H9 (cell line): ENCODE measurements around the gene LRRFIP1. TPM values are rescaled to one million over a fixed set of nuclear protein-coding genes. Genes with fewer than 3 reads are reported as not detected.

Experiments used
- DNase-seq: peaks from one replicate; pipeline ENCODE4 v3.0.0-alpha.2; 2017
- H2AFZ ChIP-seq: one replicate; pipeline ENCODE4 v1.6.1; 2013; ENCODE audit warnings: mild to moderate bottlenecking, low read length, control low read depth, moderate library complexity
- H2AK5ac ChIP-seq: 2 replicates; pipeline ENCODE4 v1.6.1; 2013; ENCODE audit warnings: low read length, control low read depth, mixed read lengths; ENCODE audit not compliant: insufficient read length
- H2BK120ac ChIP-seq: one replicate; pipeline ENCODE4 v1.6.1; 2013; ENCODE audit warnings: low read depth, mild to moderate bottlenecking, low read length, control low read depth, inconsistent platforms; ENCODE audit not compliant: poor library complexity, severe bottlenecking
- H2BK12ac ChIP-seq: 2 replicates; pipeline ENCODE4 v1.6.1; 2013; ENCODE audit warnings: low read length, control low read depth, mixed read lengths, low read depth; ENCODE audit not compliant: insufficient read length
- H2BK15ac ChIP-seq: 2 replicates; pipeline ENCODE4 v1.6.1; 2013; ENCODE audit warnings: low read depth, low read length, control low read depth
- H2BK20ac ChIP-seq: one replicate; pipeline ENCODE4 v1.6.1; 2013; ENCODE audit warnings: low read depth, mild to moderate bottlenecking, low read length, control low read depth, inconsistent platforms; ENCODE audit not compliant: poor library complexity, severe bottlenecking
- H2BK5ac ChIP-seq: 2 replicates; pipeline ENCODE4 v1.6.1; 2013; ENCODE audit warnings: low read length, control low read depth, mixed read lengths; ENCODE audit not compliant: insufficient read length
- H3K14ac ChIP-seq: 2 replicates; pipeline ENCODE4 v1.6.1; 2013; ENCODE audit warnings: low read length, control low read depth; ENCODE audit not compliant: insufficient read depth
- H3K18ac ChIP-seq: 2 replicates; pipeline ENCODE4 v1.6.1; 2013; ENCODE audit warnings: low read depth, mild to moderate bottlenecking, mixed read lengths, low read length, control low read depth; ENCODE audit not compliant: insufficient read length
- H3K23ac ChIP-seq: 2 replicates; pipeline ENCODE4 v1.6.1; 2013; ENCODE audit warnings: low read length, control low read depth, mixed read lengths, low read depth; ENCODE audit not compliant: insufficient read length
- H3K23me2 ChIP-seq: 2 replicates; pipeline ENCODE4 v1.6.1; 2013; ENCODE audit warnings: low read depth, mild to moderate bottlenecking, mixed read lengths, low read length, control low read depth; ENCODE audit not compliant: insufficient read length, poor library complexity, severe bottlenecking
- H3K27ac ChIP-seq: 2 replicates; pipeline ENCODE4 v1.5.1; 2013; ENCODE audit warnings: low read length, control low read depth, mixed read lengths, low read depth; ENCODE audit not compliant: insufficient read length
- H3K27me3 ChIP-seq: 2 replicates; pipeline ENCODE4 v1.6.1; 2013; ENCODE audit warnings: low read length, control low read depth, inconsistent platforms; ENCODE audit not compliant: insufficient read depth
- H3K4ac ChIP-seq: 2 replicates; pipeline ENCODE4 v1.6.1; 2013; ENCODE audit warnings: low read depth, mild to moderate bottlenecking, control low read depth, inconsistent platforms, low read length, moderate library complexity
- H3K4me1 ChIP-seq: 2 replicates; pipeline ENCODE4 v1.6.1; 2013; ENCODE audit warnings: low read length, control low read depth, inconsistent platforms; ENCODE audit not compliant: insufficient read depth
- H3K4me2 ChIP-seq: 2 replicates; pipeline ENCODE4 v1.6.1; 2013; ENCODE audit warnings: low read length, control low read depth, mixed read lengths; ENCODE audit not compliant: insufficient read length, insufficient read depth
- H3K56ac ChIP-seq: 2 replicates; pipeline ENCODE4 v1.6.1; 2013; ENCODE audit warnings: low read depth, mild to moderate bottlenecking, mixed read lengths, low read length, control low read depth; ENCODE audit not compliant: insufficient read length
- H3K79me1 ChIP-seq: 2 replicates; pipeline ENCODE4 v1.6.1; 2013; ENCODE audit warnings: low read depth, mild to moderate bottlenecking, moderate library complexity, low read length, control low read depth, inconsistent platforms; ENCODE audit not compliant: insufficient read depth, poor library complexity, severe bottlenecking
- H3K79me2 ChIP-seq: 2 replicates; pipeline ENCODE4 v1.6.1; 2013; ENCODE audit warnings: low read length, control low read depth, inconsistent platforms; ENCODE audit not compliant: insufficient read depth
- H3K9ac ChIP-seq: 2 replicates; pipeline ENCODE4 v1.6.1; 2013; ENCODE audit warnings: low read length, control low read depth, mixed read lengths; ENCODE audit not compliant: insufficient read length; ENCODE audit errors: extremely low read depth
- H3K9me3 ChIP-seq: one replicate; pipeline ENCODE4 v1.6.1; 2013; ENCODE audit warnings: low read depth, low read length, inconsistent platforms; ENCODE audit not compliant: control insufficient read depth
- H3T11ph ChIP-seq: one replicate; pipeline ENCODE4 v1.6.1; 2013; ENCODE audit warnings: mild to moderate bottlenecking, low read length, control low read depth, inconsistent platforms
- H4K20me1 ChIP-seq: one replicate; pipeline ENCODE4 v1.6.1; 2013; ENCODE audit not compliant: control insufficient read depth, insufficient read length, insufficient read depth
- H4K5ac ChIP-seq: 2 replicates; pipeline ENCODE4 v1.6.1; 2013; ENCODE audit warnings: low read depth, mild to moderate bottlenecking, mixed read lengths, low read length, control low read depth; ENCODE audit not compliant: insufficient read length
- H4K8ac ChIP-seq: replicated peaks from 2 replicates; pipeline ENCODE4 v1.6.1; 2013; ENCODE audit warnings: low read length, control low read depth, mixed read lengths, low read depth; ENCODE audit not compliant: insufficient read length
- H4K91ac ChIP-seq: 2 replicates; pipeline ENCODE4 v1.6.1; 2013; ENCODE audit warnings: low read depth, mild to moderate bottlenecking, moderate library complexity, mixed read lengths, low read length, control low read depth; ENCODE audit not compliant: insufficient read length
- H3K27ac Mint-ChIP-seq, 3 experiments: 2 replicates in 2 of 3; 3 replicates in 1 of 3; pipeline ENCODE4 v1.8.0; 2020 to 2021; ENCODE audit warnings: mixed read lengths in 3 of 3, mild to moderate bottlenecking in 1 of 3, moderate library complexity in 1 of 3
- H3K27me3 Mint-ChIP-seq: 2 replicates; pipeline ENCODE4 v1.8.0; 2021; ENCODE audit warnings: low read depth, mild to moderate bottlenecking, moderate library complexity, mixed read lengths
- H3K36me3 Mint-ChIP-seq, 3 experiments: 2 replicates in 2 of 3; 3 replicates in 1 of 3; pipeline ENCODE4 v1.8.0; 2020 to 2021; ENCODE audit warnings: low read depth in 3 of 3, mixed read lengths in 3 of 3; ENCODE audit not compliant: insufficient read depth in 1 of 3
- H3K4me1 Mint-ChIP-seq, 2 experiments: 2 replicates each; pipeline ENCODE4 v1.8.0; 2020; ENCODE audit warnings: mixed read lengths in 2 of 2
- H3K4me3 Mint-ChIP-seq, 2 experiments: 2 replicates in 1 of 2; 3 replicates in 1 of 2; pipeline ENCODE4 v1.8.0; 2020 to 2021; ENCODE audit warnings: mild to moderate bottlenecking in 2 of 2, mixed read lengths in 2 of 2, moderate library complexity in 1 of 2
- H3K9me3 Mint-ChIP-seq, 2 experiments: 2 replicates in 1 of 2; 3 replicates in 1 of 2; pipeline ENCODE4 v1.8.0; 2020; ENCODE audit warnings: mild to moderate bottlenecking in 2 of 2, mixed read lengths in 2 of 2, moderate library complexity in 1 of 2
- WGBS: extraction: QIAGEN DNeasy Blood & Tissue Kit; methylation state at CpG from one replicate; pipeline ENCODE4 v1.1.7; 2013; ENCODE audit warnings: missing lambda C conversion rate, low lambda C conversion rate, mixed read lengths; ENCODE audit not compliant: insufficient read length; ENCODE audit errors: extremely low coverage; 5-methylcytosine and 5-hydroxymethylcytosine counted together
- total RNA-seq: library from RNA; stranded (reverse); gene quantifications from 2 replicates; pipeline ENCODE4 v1.2.1, GENCODE V29; 2021
- TF ChIP-seq, protein P1 (sequence below): fragments of 200-600 bp; sonication (generic); conservative IDR thresholded peaks from 3 replicates; pipeline ENCODE4 v1.8.0; 2021; ENCODE audit warnings: antibody characterized with exemption, mild to moderate bottlenecking

Gene LRRFIP1
- total RNA-seq, 1 experiment from 2014 or later: 38.5 TPM

DNA sequence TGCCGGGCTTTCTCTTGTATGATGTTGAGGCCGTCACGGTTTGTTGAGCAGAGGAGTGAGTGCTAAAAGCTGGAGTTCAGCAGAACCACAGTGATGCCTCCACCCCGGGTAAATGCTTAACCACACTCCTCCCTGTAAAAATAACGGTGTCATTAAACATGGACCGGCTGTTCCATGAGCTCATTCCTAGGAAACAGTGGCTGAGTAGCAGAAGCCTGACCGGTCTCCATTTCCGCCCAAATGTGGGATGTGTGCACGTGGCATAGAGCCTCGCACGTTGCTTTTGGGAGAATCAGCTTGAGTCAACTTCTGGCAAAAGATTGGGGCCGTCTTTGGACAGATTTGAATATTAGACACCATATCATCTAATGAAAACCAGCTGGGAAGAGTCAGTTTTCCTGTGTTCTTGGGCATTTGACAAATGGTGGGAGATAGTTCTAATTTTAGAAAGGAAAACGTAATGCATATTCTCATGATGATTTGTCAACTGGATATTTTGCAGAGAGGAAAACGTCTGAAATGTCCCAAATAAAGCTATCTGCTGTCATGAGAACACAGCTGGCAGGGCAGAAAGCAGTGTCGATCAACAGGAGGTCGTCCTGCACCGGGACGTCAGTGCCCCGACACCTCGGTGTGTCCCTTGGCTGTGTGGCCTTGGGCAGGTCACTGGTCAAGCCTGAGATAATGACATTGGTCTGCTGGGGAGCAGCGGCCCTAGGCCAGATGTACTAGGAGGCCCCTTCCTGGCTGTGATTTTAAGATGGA, 42.4 kb downstream of the LRRFIP1 start:
- no CpG with 5 or more reads among the region's 21 CpGs for WGBS
- H3K27ac ChIP-seq: no peak overlapping the region

More for the DNA sequence above, 42.4 kb downstream of the LRRFIP1 start:
- Histone ChIP-seq H3K23ac (no peak overlapping the region), H3K4ac (no peak overlapping the region), H3K27me3 (no peaks in the 10 kb centered on the region), H4K5ac (no peak overlapping the region), H3K79me1 (no peaks in the 10 kb centered on the region), H3K14ac (no peak overlapping the region), H2BK12ac (no peak overlapping the region), H3K18ac (no peak overlapping the region), H4K20me1 (no peaks in the 10 kb centered on the region), H2AK5ac (no peak overlapping the region), H3K4me1 (no peaks in the 10 kb centered on the region), H2BK120ac (no peak overlapping the region), H3T11ph (no peak overlapping the region), H4K91ac (no peak overlapping the region), H2AFZ (no peak overlapping the region), H3K56ac (no peak overlapping the region), H3K9me3 (no peaks in the 10 kb centered on the region), H2BK15ac (no peak overlapping the region), H2BK20ac (no peak overlapping the region), H4K8ac (no peak overlapping the region), H3K79me2 (no peaks in the 10 kb centered on the region), H3K4me2 (no peak overlapping the region), H3K9ac (no peak overlapping the region), H2BK5ac (no peak overlapping the region), H3K23me2 (no peaks in the 10 kb centered on the region)
- H3K9me3 Mint-ChIP-seq: no peaks in the 10 kb centered on the region
- H3K27ac Mint-ChIP-seq: no peak overlapping the region
- peaks cover 38 to 44% of the 10 kb centered on the region in 2 experiments for H3K4me1 Mint-ChIP-seq
- TF ChIP-seq, protein P1, sequence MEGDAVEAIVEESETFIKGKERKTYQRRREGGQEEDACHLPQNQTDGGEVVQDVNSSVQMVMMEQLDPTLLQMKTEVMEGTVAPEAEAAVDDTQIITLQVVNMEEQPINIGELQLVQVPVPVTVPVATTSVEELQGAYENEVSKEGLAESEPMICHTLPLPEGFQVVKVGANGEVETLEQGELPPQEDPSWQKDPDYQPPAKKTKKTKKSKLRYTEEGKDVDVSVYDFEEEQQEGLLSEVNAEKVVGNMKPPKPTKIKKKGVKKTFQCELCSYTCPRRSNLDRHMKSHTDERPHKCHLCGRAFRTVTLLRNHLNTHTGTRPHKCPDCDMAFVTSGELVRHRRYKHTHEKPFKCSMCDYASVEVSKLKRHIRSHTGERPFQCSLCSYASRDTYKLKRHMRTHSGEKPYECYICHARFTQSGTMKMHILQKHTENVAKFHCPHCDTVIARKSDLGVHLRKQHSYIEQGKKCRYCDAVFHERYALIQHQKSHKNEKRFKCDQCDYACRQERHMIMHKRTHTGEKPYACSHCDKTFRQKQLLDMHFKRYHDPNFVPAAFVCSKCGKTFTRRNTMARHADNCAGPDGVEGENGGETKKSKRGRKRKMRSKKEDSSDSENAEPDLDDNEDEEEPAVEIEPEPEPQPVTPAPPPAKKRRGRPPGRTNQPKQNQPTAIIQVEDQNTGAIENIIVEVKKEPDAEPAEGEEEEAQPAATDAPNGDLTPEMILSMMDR: no peak
- no peak for DNase-seq
- no peaks in the 10 kb centered on the region; a peak in 3 of 7 replicates for H3K36me3 Mint-ChIP-seq
- H3K4me3 Mint-ChIP-seq: no peak overlapping the region
- peaks cover 3% of the 10 kb centered on the region for H3K27me3 Mint-ChIP-seq
